HepG2 (cell line): Measurements from ENCODE around the gene IFIT5. TPM values are rescaled to one million over a fixed set of nuclear protein-coding genes. Genes with fewer than 3 reads are reported as not detected.

Experiments used
- ATAC-seq: fragments of 200-7000 bp; cut with Tn5 transposase; 3 replicates; pipeline ENCODE4 v1.9.1; 2020; ENCODE audit warnings: mild to moderate bottlenecking, moderate library complexity
- BruUV-seq: library from RNA; stranded (reverse); fragments of 400-500 nt; replicated peaks from 2 replicates; lab custom pipeline; 2021; lab: Mats Ljungman, UMichigan
- CTCF ChIA-PET: fragments of 300-600 bp; formaldehyde crosslinking; extraction: SDS; loops from one replicate; lab custom pipeline; 2021; ENCODE audit warnings: low total read pairs, inconsistent platforms, low intra/inter-chr PET ratio; lab: Yijun Ruan, JAX
- POLR2A ChIA-PET: fragments of 350-600 bp; sonication (Branson Sonifier 250); formaldehyde crosslinking; loops from one replicate; lab custom pipeline; 2020; ENCODE audit warnings: antibody characterized with exemption, inconsistent platforms; lab: Yijun Ruan, JAX
- DNase-seq: peaks from one replicate; pipeline ENCODE4 v3.0.0-alpha.2; 2015; ENCODE audit warnings: low spot score
- FAIRE-seq: peaks from 3 replicates; lab custom pipeline; 2011; peaks lifted over from hg19 to GRCh38; lab: Jason Lieb, UNC
- H2AFZ ChIP-seq: one replicate; pipeline ENCODE4 v1.6.1; 2011; ENCODE audit warnings: low read length, inconsistent platforms
- H3K27ac ChIP-seq: fragments of 300-600 bp; 3 replicates; pipeline ENCODE4 v1.8.0; 2011; ENCODE audit warnings: mixed run types, mild to moderate bottlenecking, mixed read lengths, low read length, inconsistent platforms; ENCODE audit not compliant: insufficient read depth; ENCODE audit errors: extremely low read length
- H3K27me3 ChIP-seq, 2 experiments: fragments of 200-600 bp in 1 of 2; 2 replicates in 1 of 2; 3 replicates in 1 of 2; pipeline versions ENCODE4 v1.6.0 to v1.8.0; 2011; ENCODE audit warnings: low read length in 2 of 2, mild to moderate bottlenecking in 2 of 2, moderate library complexity in 2 of 2, inconsistent platforms in 1 of 2; ENCODE audit not compliant: insufficient read depth in 2 of 2, control insufficient read depth in 1 of 2
- H3K36me3 ChIP-seq, 2 experiments: fragments of 200-600 bp in 1 of 2; replicated peaks in 1 of 2; 2 replicates in 1 of 2; 3 replicates in 1 of 2; pipeline versions ENCODE4 v1.5.1 to v1.8.0; 2011; ENCODE audit warnings: low read length in 2 of 2, inconsistent platforms in 1 of 2; ENCODE audit not compliant: insufficient read depth in 2 of 2, control insufficient read depth in 1 of 2
- H3K4me1 ChIP-seq: 2 replicates; pipeline ENCODE4 v1.5.1; 2012; ENCODE audit warnings: low read length, inconsistent platforms; ENCODE audit not compliant: insufficient read depth
- H3K4me2 ChIP-seq: 2 replicates; pipeline ENCODE4 v1.6.0; 2011; ENCODE audit warnings: low read depth, low read length, inconsistent platforms
- H3K4me3 ChIP-seq, 3 experiments: fragments of 200-600 bp in 1 of 3; sonication (generic), shearing (Covaris generic) in 1 of 3; replicated peaks in 1 of 3; 2 replicates each; pipeline ENCODE4 v1.5.1; 2011 to 2016; ENCODE audit warnings: low read length in 3 of 3, inconsistent platforms in 2 of 3, low read depth in 2 of 3, mild to moderate bottlenecking in 2 of 3, control low read depth in 1 of 3, mixed read lengths in 1 of 3; ENCODE audit not compliant: insufficient read depth in 1 of 3
- H3K79me2 ChIP-seq: one replicate; pipeline ENCODE4 v1.6.1; 2011; ENCODE audit warnings: low read length, inconsistent platforms; ENCODE audit not compliant: insufficient read depth
- H3K9ac ChIP-seq: 2 replicates; pipeline ENCODE4 v1.6.0; 2011; ENCODE audit warnings: mild to moderate bottlenecking, low read depth, low read length, inconsistent platforms; ENCODE audit not compliant: insufficient read depth
- H3K9me3 ChIP-seq: 2 replicates; pipeline ENCODE4 v1.5.1; 2012; ENCODE audit warnings: mild to moderate bottlenecking, low read length
- H4K20me1 ChIP-seq: 2 replicates; pipeline ENCODE4 v1.6.0; 2011; ENCODE audit warnings: inconsistent platforms, mild to moderate bottlenecking, low read length, moderate library complexity; ENCODE audit not compliant: insufficient read depth
- CBX1 ChIP-seq: IDR thresholded peaks from one replicate; pipeline ENCODE4 v1.6.1; 2016; ENCODE audit warnings: antibody characterized with exemption, low read depth
- CREB3 ChIP-seq: sonication (generic); formaldehyde crosslinking; IDR thresholded peaks from 2 replicates; pipeline ENCODE4 v1.5.0; 2020; ENCODE audit warnings: missing genetic modification reagents
- DR1 ChIP-seq: sonication (generic); formaldehyde crosslinking; IDR thresholded peaks from 2 replicates; pipeline ENCODE4 v1.8.0; 2021; ENCODE audit warnings: mild to moderate bottlenecking, missing genetic modification reagents, inconsistent platforms
- KDM6A ChIP-seq: IDR thresholded peaks from 2 replicates; pipeline ENCODE4 v1.6.1; 2016; ENCODE audit warnings: low read depth
- MYNN ChIP-seq: sonication (generic); formaldehyde crosslinking; IDR thresholded peaks from 2 replicates; pipeline ENCODE4 v1.4.0; 2020; ENCODE audit warnings: mild to moderate bottlenecking, low read depth, missing genetic modification reagents
- ZBTB20 ChIP-seq: sonication (generic); formaldehyde crosslinking; IDR thresholded peaks from 2 replicates; pipeline ENCODE4 v1.8.1; 2023; ENCODE audit warnings: missing genetic modification reagents, low read depth, mild to moderate bottlenecking, borderline replicate concordance
- ZFP41 ChIP-seq: sonication (generic); formaldehyde crosslinking; IDR thresholded peaks from 2 replicates; pipeline ENCODE4 v1.4.0; 2020; ENCODE audit warnings: mild to moderate bottlenecking, missing genetic modification reagents, borderline replicate concordance
- ZNF451 ChIP-seq: sonication (generic); formaldehyde crosslinking; IDR thresholded peaks from 2 replicates; pipeline ENCODE4 v1.5.0; 2020; ENCODE audit warnings: mild to moderate bottlenecking, missing genetic modification reagents
- ZNF484 ChIP-seq: sonication (generic); formaldehyde crosslinking; IDR thresholded peaks from 2 replicates; pipeline ENCODE4 v1.5.1; 2020; ENCODE audit warnings: mild to moderate bottlenecking, low read depth, missing genetic modification reagents, borderline replicate concordance
- ZNF646 ChIP-seq: sonication (generic); formaldehyde crosslinking; IDR thresholded peaks from 2 replicates; pipeline ENCODE4 v1.9.0; 2021; ENCODE audit warnings: mild to moderate bottlenecking, missing genetic modification reagents
- ZSCAN20 ChIP-seq: sonication (generic); formaldehyde crosslinking; IDR thresholded peaks from 2 replicates; pipeline ENCODE4 v1.4.0; 2020; ENCODE audit warnings: missing genetic modification reagents, mild to moderate bottlenecking, borderline replicate concordance
- WGBS: methylation state at CpG from one replicate; pipeline ENCODE4 v1.1.6; 2017; ENCODE audit warnings: low lambda C conversion rate; 5-methylcytosine and 5-hydroxymethylcytosine counted together
- in situ Hi-C: cut with HindIII; loops from 2 replicates; pipeline ENCODE4 v1.10.0; 2017; ENCODE audit warnings: low pct_unique_long_range_greater_than_20kb; ENCODE audit not compliant: extremely low pct_ligation_motif_present
- intact Hi-C: fragments of 100-400 bp; cut with micrococcal nuclease; formaldehyde crosslinking; loops from one replicate; pipeline ENCODE4 v1.10.0; 2022; ENCODE audit not compliant: unreplicated experiment
- polyA plus RNA-seq, 8 experiments: library from polyadenylated mRNA; depleted of rRNA in 3 of 8; stranded (reverse) in 7 of 8; unstranded in 1 of 8; fragments of >200 nt; fragmentation: Illumina TruSeq in 4 of 8; extraction: Trizol in 4 of 8; gene quantifications; 2 replicates each; pipeline versions ENCODE4 v1.2.1 to v1.2.3, GENCODE V29; 2011 to 2016; ENCODE audit warnings: low read depth in 4 of 8, missing spikeins in 1 of 8, mixed read lengths in 1 of 8; ENCODE audit not compliant: insufficient read depth in 1 of 8
- total RNA-seq, 5 experiments: library from RNA; depleted of rRNA; stranded (reverse); fragments of >200 nt; fragmentation: Illumina TruSeq; extraction: Trizol; gene quantifications; 2 replicates each; pipeline ENCODE4 v1.2.3, GENCODE V29; 2016; ENCODE audit warnings: low read depth in 1 of 5

Gene IFIT5
- total and polyA plus RNA-seq, 2 of the 13 experiments (the other 11 are each of a cell fraction or from before 2014, with no cell fraction given): 2.2 to 8.3 TPM

- no peak for DNase-seq
- Histone ChIP-seq H3K4me2 (no peak overlapping the region), H3K27me3 (no peaks in the 10 kb centered on the region), H3K4me3 (no peak overlapping the region), H3K36me3 (no peaks in the 10 kb centered on the region), H4K20me1 (no peaks in the 10 kb centered on the region), H3K4me1 (peaks cover 17% of the 10 kb centered on the region), H3K79me2 (no peaks in the 10 kb centered on the region), H3K27ac (no peak overlapping the region), H3K9ac (no peak overlapping the region), H3K9me3 (no peaks in the 10 kb centered on the region), H2AFZ (no peak overlapping the region)
- BruUV-seq: no TSS peak
- intact Hi-C loops (no loop called here), in situ Hi-C loops (no loop called here)
- no peak for TF ChIP-seq ZFP41 (CRISPR knock-in tag)
- TF ChIP-seq DR1 (CRISPR knock-in tag): no peak
- TF ChIP-seq ZBTB20 (CRISPR knock-in tag): no peak
- no peak for TF ChIP-seq ZNF646 (CRISPR knock-in tag)
- no peak for TF ChIP-seq KDM6A
- TF ChIP-seq ZNF484: no peak
- no peak for TF ChIP-seq ZSCAN20 (CRISPR knock-in tag)
- no peak for TF ChIP-seq CREB3 (CRISPR knock-in tag)
- TF ChIP-seq ZNF451 (CRISPR knock-in tag): no peak
- TF ChIP-seq MYNN (CRISPR knock-in tag): no peak
- TF ChIP-seq CBX1: no peak
- POLR2A ChIA-PET: no interaction called here
- 0% methylated on average over 1 of the region's 1 CpG for WGBS
- CTCF ChIA-PET: no interaction called here
- no peak for FAIRE-seq
- ATAC-seq: no peak
These were observed 46.2 kb upstream of the IFIT5 start for GRCh38 chr10:89368129-89368528.
